GM23338 (cell line): ENCODE data around the gene PPP2R5C. TPM values are rescaled to one million over a fixed set of nuclear protein-coding genes. Genes with fewer than 3 reads are reported as not detected.
"Not testable (repeated sequence)": the region's sequence is repeated elsewhere in the genome, so short reads cannot be mapped to it uniquely, and the experiment has no call there.

ENCODE experiments used
- ATAC-seq: fragments of 200-7000 bp; cut with Tn5 transposase; 3 replicates; pipeline ENCODE4 v1.9.1; 2020
- DNase-seq: peaks from one replicate; pipeline ENCODE4 v3.0.0-alpha.2; 2015; ENCODE audit warnings: low spot score
- H2AFZ ChIP-seq: fragments of 200-600 bp; sonication (generic); 2 replicates; pipeline ENCODE4 v1.8.0; 2016; ENCODE audit warnings: antibody characterized with exemption, mild to moderate bottlenecking, moderate library complexity
- H3F3A ChIP-seq: fragments of 200-600 bp; sonication (generic); replicated peaks from 2 replicates; pipeline ENCODE4 v1.8.0; 2017; ENCODE audit warnings: antibody characterized with exemption, mixed run types, low read depth
- H3K27ac ChIP-seq: fragments of 200-600 bp; sonication (generic); 2 replicates; pipeline ENCODE4 v1.6.1; 2016; ENCODE audit warnings: low read depth
- H3K27me3 ChIP-seq: fragments of 200-600 bp; sonication (generic); 2 replicates; pipeline ENCODE4 v1.8.0; 2016; ENCODE audit warnings: mild to moderate bottlenecking, mixed run types, moderate library complexity; ENCODE audit not compliant: insufficient read depth
- H3K36me3 ChIP-seq: fragments of 200-600 bp; sonication (generic); 2 replicates; pipeline ENCODE4 v1.8.0; 2016; ENCODE audit warnings: mild to moderate bottlenecking; ENCODE audit not compliant: insufficient read depth
- H3K4me1 ChIP-seq: fragments of 200-600 bp; sonication (generic); 2 replicates; pipeline ENCODE4 v1.8.0; 2016; ENCODE audit warnings: mild to moderate bottlenecking, moderate library complexity; ENCODE audit not compliant: insufficient read depth
- H3K4me2 ChIP-seq: fragments of 200-600 bp; sonication (generic); 2 replicates; pipeline ENCODE4 v1.7.1; 2017; ENCODE audit warnings: mixed run types
- H3K4me3 ChIP-seq: fragments of 200-600 bp; sonication (generic); 2 replicates; pipeline ENCODE4 v1.6.1; 2016; ENCODE audit warnings: mixed run types
- H3K79me2 ChIP-seq: fragments of 200-600 bp; sonication (generic); replicated peaks from 2 replicates; pipeline ENCODE4 v1.8.0; 2017; ENCODE audit warnings: mild to moderate bottlenecking; ENCODE audit not compliant: insufficient read depth
- H3K9me2 ChIP-seq: fragments of 200-600 bp; sonication (generic); 2 replicates; pipeline ENCODE4 v1.8.0; 2017; ENCODE audit not compliant: insufficient read depth
- H4K20me1 ChIP-seq: fragments of 200-600 bp; sonication (generic); replicated peaks from 2 replicates; pipeline ENCODE4 v1.8.0; 2017; ENCODE audit warnings: mild to moderate bottlenecking; ENCODE audit not compliant: insufficient read depth
- H3K27ac Mint-ChIP-seq: 2 replicates; pipeline ENCODE4 v1.8.0; 2020; ENCODE audit warnings: inconsistent platforms, mild to moderate bottlenecking, moderate library complexity, mixed read lengths
- H3K27me3 Mint-ChIP-seq: 3 replicates; pipeline ENCODE4 v1.8.0; 2022; ENCODE audit warnings: low read depth, mild to moderate bottlenecking, moderate library complexity, mixed read lengths, inconsistent platforms; ENCODE audit not compliant: insufficient read depth, poor library complexity
- H3K36me3 Mint-ChIP-seq: 3 replicates; pipeline ENCODE4 v1.8.0; 2021; ENCODE audit warnings: low read depth, mild to moderate bottlenecking, inconsistent platforms, moderate library complexity, mixed read lengths
- H3K4me1 Mint-ChIP-seq: 3 replicates; pipeline ENCODE4 v1.8.0; 2020; ENCODE audit warnings: mild to moderate bottlenecking, inconsistent platforms, mixed read lengths
- H3K4me3 Mint-ChIP-seq: 3 replicates; pipeline ENCODE4 v1.8.0; 2021; ENCODE audit warnings: moderate library complexity, mild to moderate bottlenecking, inconsistent platforms, mixed read lengths
- H3K9me3 Mint-ChIP-seq: 3 replicates; pipeline ENCODE4 v1.8.0; 2020; ENCODE audit warnings: moderate library complexity, mild to moderate bottlenecking, inconsistent platforms, mixed read lengths
- CREB1 ChIP-seq: fragments of 250-450 bp; sonication (Bioruptor Pico); IDR thresholded peaks from 2 replicates; pipeline ENCODE4 v1.5.0; 2020; ENCODE audit warnings: low read depth, mild to moderate bottlenecking, moderate library complexity
- CTCF ChIP-seq, 2 experiments: fragments of 200-600 bp in 1 of 2; sonication (generic) in 1 of 2; conservative IDR thresholded peaks; 2 replicates each; pipeline versions ENCODE4 v1.5.1 to v1.6.1; 2016 to 2017; ENCODE audit warnings: antibody characterized with exemption in 2 of 2, low read depth in 2 of 2, mild to moderate bottlenecking in 2 of 2, moderate library complexity in 1 of 2
- ETS1 ChIP-seq: IDR thresholded peaks from 2 replicates; pipeline ENCODE4 v1.6.1; 2016; ENCODE audit warnings: antibody characterized with exemption
- EZH2 ChIP-seq: fragments of 200-600 bp; sonication (generic); IDR thresholded peaks from one replicate; pipeline ENCODE4 v1.8.0; 2017; ENCODE audit warnings: antibody characterized with exemption, mild to moderate bottlenecking, low read depth; ENCODE audit not compliant: unreplicated experiment
- JUNB ChIP-seq: IDR thresholded peaks from one replicate; pipeline ENCODE4 v1.6.1; 2016; ENCODE audit warnings: antibody characterized with exemption; ENCODE audit not compliant: unreplicated experiment
- POLR2AphosphoS5 ChIP-seq: IDR thresholded peaks from 2 replicates; pipeline ENCODE4 v1.6.1; 2016; ENCODE audit warnings: antibody characterized with exemption, low read depth
- STAT1 ChIP-seq: IDR thresholded peaks from one replicate; pipeline ENCODE4 v1.6.1; 2016; ENCODE audit warnings: antibody characterized with exemption; ENCODE audit not compliant: unreplicated experiment
- polyA plus RNA-seq: library from polyadenylated mRNA; unstranded; fragments of >200 nt; fragmentation: Nextera tagmentation; extraction: Ambion mirVana; gene quantifications from 2 replicates; pipeline ENCODE4 v1.2.1, GENCODE V29; 2016
- total RNA-seq: library from RNA; depleted of rRNA; stranded (reverse); fragments of >200 nt; shearing (Covaris generic); gene quantifications from 2 replicates; pipeline ENCODE4 v1.2.3, GENCODE V29; 2014

Gene PPP2R5C
- total and polyA plus RNA-seq, 2 experiments from 2014 or later: 75.4 to 79.7 TPM

- TF ChIP-seq ETS1 (no peak), JUNB (no peak), CTCF (conservative IDR thresholded peaks at IDR 0.05; ENCODE audit: low read depth in 2 of 2) (no peak), STAT1 (no peak)
Observed at GRCh38 chr14:101729382-101729781, 32.1 kb upstream of the PPP2R5C start (continued).

GRCh38 chr14:101730157-101730556, 31.4 kb upstream of the PPP2R5C start:
- not testable (repeated sequence) for DNase-seq, H3K27me3 ChIP-seq, H3K36me3 Mint-ChIP-seq, ATAC-seq, H3K79me2 ChIP-seq, H2AFZ ChIP-seq, H3K9me3 Mint-ChIP-seq, H3K27ac ChIP-seq, H3K36me3 ChIP-seq, H4K20me1 ChIP-seq, H3F3A ChIP-seq, H3K27ac Mint-ChIP-seq, H3K4me3 Mint-ChIP-seq, H3K4me3 ChIP-seq, H3K4me2 ChIP-seq
- H3K4me1 Mint-ChIP-seq: peaks cover 19% of the 10 kb centered on the region
- peaks cover 15% of the 10 kb centered on the region for H3K27me3 Mint-ChIP-seq
- Histone ChIP-seq H3K9me2 (peaks cover 12% of the 10 kb centered on the region), H3K4me1 (peaks cover 14% of the 10 kb centered on the region)

DNA sequence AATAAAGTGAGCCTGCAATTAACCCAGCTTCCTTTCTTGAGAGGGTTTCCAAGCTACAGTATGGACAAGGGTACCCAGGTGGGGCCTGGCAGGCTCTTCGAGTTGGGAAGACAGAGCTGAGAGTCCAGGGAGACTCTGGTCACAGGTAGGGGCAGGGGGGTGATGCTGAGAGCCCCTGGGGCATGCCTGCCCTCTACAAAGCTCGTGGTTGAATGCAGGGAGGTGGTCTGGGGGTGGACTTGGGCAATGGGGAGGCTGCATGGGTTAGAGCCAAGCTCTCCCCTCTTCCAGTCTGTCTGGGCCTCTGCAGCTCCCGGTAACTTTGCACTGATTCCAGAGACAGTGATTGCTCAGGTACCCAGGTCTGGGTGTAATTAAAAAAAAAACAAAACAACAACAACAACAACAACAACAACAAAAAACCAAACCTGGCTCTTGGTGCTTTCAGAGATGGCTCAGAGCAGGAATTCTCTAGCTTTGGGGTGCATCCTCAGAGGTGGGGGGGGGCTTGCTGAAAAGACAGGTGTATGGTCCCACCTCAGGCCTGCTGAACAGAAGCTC, 30.8 kb upstream of the PPP2R5C start:
- ATAC-seq: no peak
- peaks cover 15% of the 10 kb centered on the region for H3K27me3 Mint-ChIP-seq
- Histone ChIP-seq H3K79me2 (no peaks in the 10 kb centered on the region), H3K9me2 (peaks cover 8% of the 10 kb centered on the region), H4K20me1 (no peaks in the 10 kb centered on the region), H3K4me3 (no peak overlapping the region), H3F3A (no peaks in the 10 kb centered on the region), H3K27me3 (no peaks in the 10 kb centered on the region), H3K4me1 (peaks cover 14% of the 10 kb centered on the region), H3K4me2 (no peak overlapping the region), H3K27ac (no peak overlapping the region), H3K36me3 (no peaks in the 10 kb centered on the region), H2AFZ (peak overlapping the region; percentile 83)
- no peak for TF ChIP-seq EZH2
- TF ChIP-seq POLR2AphosphoS5: no peak
- TF ChIP-seq CREB1 (CRISPR knock-in tag): no peak
- H3K27ac Mint-ChIP-seq: peak overlapping the region; percentile 32; the same call in 1 of the 2 replicates
- peaks cover 19% of the 10 kb centered on the region for H3K4me1 Mint-ChIP-seq
- no peak for DNase-seq
- no peaks in the 10 kb centered on the region for H3K36me3 Mint-ChIP-seq
- H3K4me3 Mint-ChIP-seq: no peak overlapping the region
- no peaks in the 10 kb centered on the region for H3K9me3 Mint-ChIP-seq
